GM10266 (cell line): ENCODE measurements around the gene GOPC.

Source experiments
- DNase-seq: peaks from one replicate; pipeline ENCODE4 v3.0.0; 2012; ENCODE audit errors: extremely low spot score
- TF ChIP-seq, protein P1 (sequence below): IDR thresholded peaks from 2 replicates; pipeline ENCODE4 v1.5.1; 2012; ENCODE audit warnings: mild to moderate bottlenecking, low read depth; ENCODE audit not compliant: control insufficient read depth, insufficient read depth; ENCODE audit errors: missing control alignments

GOPC gene

DNA sequence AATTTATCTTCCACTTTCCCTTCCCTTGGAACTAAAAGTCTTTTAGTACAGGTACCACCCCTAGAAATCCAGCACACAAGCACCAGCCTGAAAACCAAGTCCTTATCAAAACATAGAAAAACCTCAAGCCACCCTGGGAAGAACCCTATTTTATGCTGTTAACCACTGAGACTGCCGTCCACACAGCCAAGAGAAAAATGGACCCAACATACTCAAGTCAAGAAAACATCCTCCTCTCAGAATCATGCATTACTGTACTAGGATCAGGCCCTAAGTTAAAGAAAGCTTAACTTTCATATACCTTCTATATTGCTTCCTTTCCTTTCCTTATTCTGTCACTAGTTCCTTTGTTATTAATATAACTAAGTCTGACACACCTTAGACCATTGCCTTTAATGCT lies 16.9 kb upstream of the GOPC start:
- DNase-seq, result no peak
- TF ChIP-seq, protein P1, sequence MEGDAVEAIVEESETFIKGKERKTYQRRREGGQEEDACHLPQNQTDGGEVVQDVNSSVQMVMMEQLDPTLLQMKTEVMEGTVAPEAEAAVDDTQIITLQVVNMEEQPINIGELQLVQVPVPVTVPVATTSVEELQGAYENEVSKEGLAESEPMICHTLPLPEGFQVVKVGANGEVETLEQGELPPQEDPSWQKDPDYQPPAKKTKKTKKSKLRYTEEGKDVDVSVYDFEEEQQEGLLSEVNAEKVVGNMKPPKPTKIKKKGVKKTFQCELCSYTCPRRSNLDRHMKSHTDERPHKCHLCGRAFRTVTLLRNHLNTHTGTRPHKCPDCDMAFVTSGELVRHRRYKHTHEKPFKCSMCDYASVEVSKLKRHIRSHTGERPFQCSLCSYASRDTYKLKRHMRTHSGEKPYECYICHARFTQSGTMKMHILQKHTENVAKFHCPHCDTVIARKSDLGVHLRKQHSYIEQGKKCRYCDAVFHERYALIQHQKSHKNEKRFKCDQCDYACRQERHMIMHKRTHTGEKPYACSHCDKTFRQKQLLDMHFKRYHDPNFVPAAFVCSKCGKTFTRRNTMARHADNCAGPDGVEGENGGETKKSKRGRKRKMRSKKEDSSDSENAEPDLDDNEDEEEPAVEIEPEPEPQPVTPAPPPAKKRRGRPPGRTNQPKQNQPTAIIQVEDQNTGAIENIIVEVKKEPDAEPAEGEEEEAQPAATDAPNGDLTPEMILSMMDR, result no peak

DNA sequence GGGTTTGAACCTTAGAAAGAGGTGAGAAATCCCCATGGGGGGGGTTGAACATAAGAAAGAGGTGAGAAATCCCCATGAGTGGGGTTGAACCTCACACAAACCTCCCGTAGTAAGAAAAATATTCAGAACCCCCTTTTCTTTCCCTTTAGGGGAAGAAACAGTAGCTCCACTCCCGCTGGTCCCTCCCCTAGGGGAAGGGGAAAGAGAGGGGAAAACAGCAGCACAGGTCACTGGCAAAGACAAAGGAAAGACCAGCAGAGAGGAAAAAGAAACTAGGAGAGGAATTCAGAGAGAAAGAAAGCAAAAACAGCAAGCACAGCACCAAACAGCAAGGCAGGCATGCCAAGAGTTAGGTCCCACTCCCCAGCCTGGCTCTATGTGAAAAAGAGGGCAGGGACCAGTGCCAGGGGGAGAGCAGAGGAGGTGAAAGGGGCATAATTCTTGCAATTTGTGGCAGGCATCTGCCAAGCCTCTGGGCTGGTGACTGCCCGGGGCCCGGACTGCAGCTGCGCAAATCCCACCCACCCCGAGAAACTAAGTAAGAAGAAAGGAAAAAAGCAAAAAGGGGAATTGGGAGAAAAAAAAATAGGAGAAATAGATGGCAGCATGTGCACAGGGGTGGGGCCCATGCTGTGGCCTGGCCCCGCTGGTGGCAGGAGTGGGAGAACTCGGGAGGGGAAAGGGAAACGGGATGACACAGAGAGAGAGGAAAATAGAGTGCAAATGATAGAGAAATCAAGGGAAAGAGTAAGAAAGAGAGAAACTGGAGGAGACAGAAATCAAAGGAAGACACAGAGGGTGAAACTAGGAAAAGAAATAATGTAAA lies 15.1 kb upstream of the GOPC start:
- no peak for DNase-seq
- TF ChIP-seq, protein P1, result no peak

DNA sequence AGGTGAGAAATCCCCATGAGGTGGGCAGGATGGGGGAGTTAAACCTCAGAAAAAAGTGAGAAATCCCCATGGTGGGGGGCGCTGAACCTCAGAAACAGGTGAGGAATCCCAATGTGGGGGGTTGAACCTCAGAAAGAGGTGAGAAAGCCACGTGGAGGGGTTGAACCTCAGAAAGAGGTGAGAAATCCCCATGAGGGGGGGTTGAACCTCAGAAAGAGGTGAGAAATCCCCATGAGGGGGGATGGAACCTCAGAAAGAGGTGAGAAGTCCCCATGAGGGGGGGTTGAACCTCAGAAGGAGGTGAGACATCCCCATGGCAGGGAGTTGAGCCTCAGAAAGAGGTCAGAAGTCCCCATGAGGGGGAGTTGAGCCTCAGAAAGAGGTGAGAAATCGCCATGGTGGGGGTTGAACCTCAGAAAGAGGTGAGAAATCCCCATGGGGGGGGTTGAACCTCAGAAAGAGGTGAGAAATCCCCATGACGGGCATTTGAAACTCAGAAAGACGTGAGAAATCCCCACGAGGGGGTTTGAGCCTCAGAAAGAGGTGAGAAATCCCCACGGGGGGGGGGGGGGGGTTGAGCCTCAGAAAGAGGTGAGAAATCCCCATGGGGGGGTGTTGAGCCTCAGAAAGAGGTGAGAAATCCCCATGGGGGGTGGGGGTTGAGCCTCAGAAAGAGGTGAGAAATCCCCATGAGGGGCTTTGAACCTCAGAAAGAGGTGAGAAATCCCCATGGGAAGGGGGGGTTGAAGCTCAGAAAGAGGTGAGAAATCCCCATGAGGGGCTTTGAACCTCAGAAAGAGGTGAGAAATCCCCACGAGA lies 14.3 kb upstream of the GOPC start:
- DNase-seq, result no peak
- TF ChIP-seq, protein P1, result no peak

DNA sequence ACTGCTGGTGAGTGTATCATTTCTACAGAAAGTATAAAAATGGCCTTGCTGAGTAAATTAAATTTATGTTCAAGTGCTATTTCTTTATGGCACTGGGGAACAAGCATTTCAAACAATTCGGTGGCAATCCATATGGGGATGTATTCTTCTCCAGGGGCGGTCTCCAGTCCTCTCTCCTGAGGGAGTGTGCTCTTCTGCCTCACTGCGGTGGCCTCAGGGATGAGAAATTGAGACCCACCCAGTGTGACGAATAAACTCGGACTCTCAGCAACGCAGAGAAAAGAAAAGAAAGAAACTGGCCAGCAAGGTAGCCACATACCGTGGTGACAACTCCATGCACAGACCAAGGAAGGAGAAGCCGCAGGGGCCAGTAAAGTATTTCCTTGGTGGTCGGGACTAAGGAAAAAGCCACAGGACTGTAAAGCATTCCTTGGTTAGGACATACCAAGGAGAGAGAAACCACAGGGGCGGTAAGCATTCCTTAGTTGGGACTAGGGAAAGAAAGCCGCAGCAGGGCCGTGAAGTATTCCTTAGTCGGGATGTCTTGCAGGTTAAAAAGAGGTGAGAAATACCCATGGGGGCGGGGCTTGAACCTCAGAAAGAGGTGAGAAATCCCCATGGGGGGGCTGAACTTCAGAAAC lies 13.6 kb upstream of the GOPC start:
- TF ChIP-seq, protein P1, result no peak
- no peak for DNase-seq

DNA sequence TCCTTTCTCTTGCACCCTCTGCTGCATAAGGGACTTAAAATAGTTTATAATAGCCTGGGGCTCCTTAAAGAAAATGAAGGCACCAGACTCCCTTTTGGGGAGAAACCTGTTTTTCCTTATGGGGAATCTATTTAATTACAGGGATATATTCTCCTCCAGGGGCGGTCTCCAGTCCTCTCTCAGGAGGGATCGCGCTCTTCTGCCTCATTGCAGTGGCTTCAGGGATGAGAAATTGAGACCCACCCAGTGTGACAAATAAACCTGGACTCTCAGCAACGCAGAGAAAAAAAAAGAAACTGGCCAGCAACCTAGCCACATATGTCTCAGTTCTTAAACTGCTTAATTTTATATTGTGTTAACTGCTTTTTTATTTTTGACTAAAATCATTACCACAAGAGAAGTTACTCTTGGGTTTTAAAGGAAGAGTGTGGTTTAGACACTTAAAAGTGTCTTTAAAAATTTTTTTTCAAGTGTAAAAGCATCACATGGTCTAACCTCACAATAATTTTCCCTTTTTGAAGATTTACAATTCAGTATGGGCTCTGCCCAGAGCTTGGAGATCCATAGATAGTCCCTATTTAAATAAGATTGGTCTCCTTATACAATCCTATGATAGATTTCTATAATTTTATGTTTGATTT lies 11.7 kb upstream of the GOPC start:
- DNase-seq, result no peak
- TF ChIP-seq, protein P1, result no peak

DNA sequence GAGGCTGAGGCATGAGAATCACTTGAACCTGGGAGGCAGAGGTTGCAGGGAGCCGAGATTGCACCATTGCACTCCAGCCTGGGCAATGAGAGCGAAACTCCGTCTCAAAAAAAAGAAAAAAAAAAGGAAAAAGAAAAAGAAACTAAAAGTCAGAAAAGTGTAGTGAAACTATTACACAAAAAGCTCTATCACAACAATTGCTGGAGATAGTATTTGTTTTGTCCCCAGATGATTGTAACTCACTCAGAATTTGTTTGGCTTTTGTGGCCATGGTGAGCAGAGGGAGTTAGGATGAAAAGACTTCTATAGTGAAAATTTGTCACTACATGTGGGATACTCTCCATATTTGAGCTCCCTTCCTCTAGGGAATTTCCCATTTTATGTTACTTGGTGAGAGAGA lies 5.2 kb upstream of the GOPC start:
- TF ChIP-seq, protein P1, result no peak
- no peak for DNase-seq
